ENCODE measurements around the gene SYNPR.

DNA sequence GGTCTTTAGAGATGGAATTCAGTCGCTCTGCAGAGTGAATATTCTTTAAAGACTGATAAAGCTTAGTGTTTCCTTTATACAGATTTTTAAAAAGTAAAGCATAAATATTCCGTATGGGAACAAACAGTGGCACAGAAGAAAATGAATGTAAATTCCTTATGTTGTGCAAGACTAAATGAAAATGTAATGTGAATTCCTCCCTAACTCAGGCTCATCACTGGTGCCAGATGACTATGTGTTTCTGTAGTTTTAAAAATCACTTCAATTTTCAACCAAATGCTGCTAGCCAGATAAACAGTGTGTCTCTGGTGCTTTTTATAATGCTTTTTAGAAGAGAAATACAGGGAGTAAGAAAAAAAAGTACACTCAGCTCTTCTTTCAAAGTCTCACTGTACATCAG is 219.5 kb downstream of the SYNPR start:
- TF ChIP-seq CTCF (IDR thresholded peaks at IDR 0.05) (no peak), POLR2A (IDR thresholded peaks at IDR 0.05) (no peak)
